Measurements from ENCODE around the gene GABRG3. TPM values are rescaled to one million over a fixed set of nuclear protein-coding genes. Genes with fewer than 3 reads are reported as not detected.
"Not testable (repeated sequence)": the region's sequence is repeated elsewhere in the genome, so short reads cannot be mapped to it uniquely, and the experiment has no call there.

The GABRG3 gene
- total RNA-seq, 1 experiment from 2014 or later = not detected

DNA sequence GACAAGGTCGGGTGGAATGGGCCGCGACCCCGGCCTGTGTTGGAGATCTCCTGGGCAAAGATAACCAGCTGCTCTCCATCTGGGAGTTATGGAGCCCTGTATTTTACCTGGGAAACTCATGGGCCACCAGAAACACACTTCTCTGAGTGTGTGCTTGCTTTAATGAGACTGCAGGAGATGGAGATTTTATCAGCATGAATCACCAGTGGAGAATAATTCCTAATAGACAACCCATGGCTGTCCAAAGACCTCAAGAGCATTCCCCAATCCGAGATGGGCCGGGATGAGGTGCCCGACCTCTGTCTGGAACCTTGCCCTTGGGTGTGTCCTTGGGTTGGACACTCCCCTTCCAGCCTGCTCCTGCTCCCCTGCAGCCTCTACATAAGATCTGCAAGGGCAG is 389.3 kb downstream of the GABRG3 start:
- CTCF ChIA-PET = no interaction called here

DNA sequence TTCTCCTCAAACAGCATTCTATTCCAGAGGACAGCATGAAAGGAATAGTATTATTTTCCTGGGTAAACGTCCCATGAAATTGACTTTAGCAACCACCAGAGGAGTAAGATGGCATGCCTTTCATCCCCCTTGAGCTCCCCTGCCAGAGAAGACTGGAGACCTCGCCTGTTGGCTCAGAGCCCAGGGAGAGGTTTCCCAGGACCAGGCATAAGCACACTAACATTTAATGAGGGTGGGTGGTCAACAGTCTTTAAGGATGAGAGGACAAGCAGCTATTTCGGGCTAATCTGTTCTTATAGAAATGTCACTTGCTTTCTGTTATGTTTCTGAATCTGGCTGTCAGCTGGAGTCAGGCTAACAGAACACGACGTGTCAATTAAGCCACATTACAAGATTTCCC is 390.5 kb downstream of the GABRG3 start:
- CTCF ChIA-PET = no interaction called here
- H3K27ac Mint-ChIP-seq (ENCODE audit: unreplicated experiment) = no peak overlapping the region
- H3K36me3 Mint-ChIP-seq (ENCODE audit: insufficient read depth, unreplicated experiment) = no peaks in the 10 kb centered on the region
- TF ChIP-seq, protein P1, sequence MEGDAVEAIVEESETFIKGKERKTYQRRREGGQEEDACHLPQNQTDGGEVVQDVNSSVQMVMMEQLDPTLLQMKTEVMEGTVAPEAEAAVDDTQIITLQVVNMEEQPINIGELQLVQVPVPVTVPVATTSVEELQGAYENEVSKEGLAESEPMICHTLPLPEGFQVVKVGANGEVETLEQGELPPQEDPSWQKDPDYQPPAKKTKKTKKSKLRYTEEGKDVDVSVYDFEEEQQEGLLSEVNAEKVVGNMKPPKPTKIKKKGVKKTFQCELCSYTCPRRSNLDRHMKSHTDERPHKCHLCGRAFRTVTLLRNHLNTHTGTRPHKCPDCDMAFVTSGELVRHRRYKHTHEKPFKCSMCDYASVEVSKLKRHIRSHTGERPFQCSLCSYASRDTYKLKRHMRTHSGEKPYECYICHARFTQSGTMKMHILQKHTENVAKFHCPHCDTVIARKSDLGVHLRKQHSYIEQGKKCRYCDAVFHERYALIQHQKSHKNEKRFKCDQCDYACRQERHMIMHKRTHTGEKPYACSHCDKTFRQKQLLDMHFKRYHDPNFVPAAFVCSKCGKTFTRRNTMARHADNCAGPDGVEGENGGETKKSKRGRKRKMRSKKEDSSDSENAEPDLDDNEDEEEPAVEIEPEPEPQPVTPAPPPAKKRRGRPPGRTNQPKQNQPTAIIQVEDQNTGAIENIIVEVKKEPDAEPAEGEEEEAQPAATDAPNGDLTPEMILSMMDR (IDR thresholded peaks at IDR 0.05; ENCODE audit: unreplicated experiment) = no peak
- BruUV-seq (replicated peaks) = no TSS peak
- H3K4me1 Mint-ChIP-seq (ENCODE audit: low read depth, unreplicated experiment) = no peaks in the 10 kb centered on the region
- DNase-seq = no peak
- H3K4me3 Mint-ChIP-seq (ENCODE audit: low read depth, unreplicated experiment) = no peak overlapping the region
- intact Hi-C loops (cut with micrococcal nuclease; ENCODE audit: unreplicated experiment) = no loop called here
- no peaks in the 10 kb centered on the region for H3K27me3 Mint-ChIP-seq (ENCODE audit: unreplicated experiment)
- H3K9me3 Mint-ChIP-seq (ENCODE audit: low read depth, unreplicated experiment) = no peaks in the 10 kb centered on the region

More for the DNA sequence above, 389.3 kb downstream of the GABRG3 start:
- intact Hi-C loops (cut with micrococcal nuclease; ENCODE audit: unreplicated experiment) = no loop called here
- no peak for DNase-seq
- H3K36me3 Mint-ChIP-seq (ENCODE audit: insufficient read depth, unreplicated experiment) = no peaks in the 10 kb centered on the region
- no peak overlapping the region for H3K4me3 Mint-ChIP-seq (ENCODE audit: low read depth, unreplicated experiment)
- no peak overlapping the region for H3K27ac Mint-ChIP-seq (ENCODE audit: unreplicated experiment)
- BruUV-seq (replicated peaks) = no TSS peak
- H3K27me3 Mint-ChIP-seq (ENCODE audit: unreplicated experiment) = no peaks in the 10 kb centered on the region
- H3K9me3 Mint-ChIP-seq (ENCODE audit: low read depth, unreplicated experiment) = no peaks in the 10 kb centered on the region
- TF ChIP-seq, protein P1 (IDR thresholded peaks at IDR 0.05; ENCODE audit: unreplicated experiment) = no peak
- H3K4me1 Mint-ChIP-seq (ENCODE audit: low read depth, unreplicated experiment) = no peaks in the 10 kb centered on the region

DNA sequence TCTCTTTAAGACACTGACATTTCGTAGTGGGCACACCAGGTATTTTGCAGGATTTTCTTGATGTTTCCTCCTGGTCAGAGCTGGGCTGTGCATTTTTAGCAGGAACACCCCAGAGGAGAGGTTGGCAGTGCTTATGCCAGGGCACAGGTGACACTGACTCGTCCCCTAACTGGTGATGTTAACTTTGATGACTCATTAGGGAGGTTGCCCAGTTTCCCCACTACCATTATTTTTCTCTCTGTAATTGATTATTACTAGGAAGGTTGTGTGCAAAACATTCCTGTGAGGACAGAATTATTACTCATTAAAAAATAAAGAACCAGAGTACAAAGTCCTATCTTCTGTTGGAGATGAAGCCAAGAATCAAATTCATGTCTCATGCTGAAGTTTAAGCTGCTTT is 394.5 kb downstream of the GABRG3 start:
- H3K27me3 Mint-ChIP-seq (ENCODE audit: unreplicated experiment) = no peaks in the 10 kb centered on the region
- TF ChIP-seq, protein P1 (IDR thresholded peaks at IDR 0.05; ENCODE audit: unreplicated experiment) = no peak
- intact Hi-C loops (cut with micrococcal nuclease; ENCODE audit: unreplicated experiment) = no loop called here
- CTCF ChIA-PET = no interaction called here
- no peaks in the 10 kb centered on the region for H3K9me3 Mint-ChIP-seq (ENCODE audit: low read depth, unreplicated experiment)
- no peak overlapping the region for H3K27ac Mint-ChIP-seq (ENCODE audit: unreplicated experiment)
- no peak overlapping the region for H3K4me3 Mint-ChIP-seq (ENCODE audit: low read depth, unreplicated experiment)
- BruUV-seq (replicated peaks) = no TSS peak
- DNase-seq = no peak
- H3K36me3 Mint-ChIP-seq (ENCODE audit: insufficient read depth, unreplicated experiment) = no peaks in the 10 kb centered on the region
- H3K4me1 Mint-ChIP-seq (ENCODE audit: low read depth, unreplicated experiment) = no peaks in the 10 kb centered on the region

DNA sequence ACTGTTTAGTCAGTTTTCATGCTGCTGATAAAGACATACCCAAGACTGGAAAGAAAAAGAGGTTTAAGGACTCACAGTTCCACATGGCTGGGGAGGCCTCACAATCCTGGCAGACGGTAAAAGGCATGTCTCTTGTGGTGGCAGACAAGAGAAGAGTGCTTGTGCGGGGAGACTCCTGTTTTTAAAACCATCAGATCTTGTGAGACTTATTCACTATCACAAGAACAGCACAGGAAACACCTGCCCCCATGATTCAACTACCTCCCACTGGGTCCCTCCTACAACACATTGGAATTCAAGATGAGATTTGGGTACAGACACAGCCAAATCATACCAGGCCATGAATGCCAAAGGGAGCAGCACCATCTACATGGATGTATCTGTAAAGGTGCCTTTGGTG is 406.4 kb downstream of the GABRG3 start:
- H3K27me3 Mint-ChIP-seq (ENCODE audit: unreplicated experiment); H3K36me3 Mint-ChIP-seq (ENCODE audit: insufficient read depth, unreplicated experiment); CTCF ChIA-PET; intact Hi-C loops (cut with micrococcal nuclease; ENCODE audit: unreplicated experiment); H3K4me3 Mint-ChIP-seq (ENCODE audit: low read depth, unreplicated experiment); H3K27ac Mint-ChIP-seq (ENCODE audit: unreplicated experiment); BruUV-seq (replicated peaks); H3K4me1 Mint-ChIP-seq (ENCODE audit: low read depth, unreplicated experiment); H3K9me3 Mint-ChIP-seq (ENCODE audit: low read depth, unreplicated experiment); DNase-seq: not testable (repeated sequence)

DNA sequence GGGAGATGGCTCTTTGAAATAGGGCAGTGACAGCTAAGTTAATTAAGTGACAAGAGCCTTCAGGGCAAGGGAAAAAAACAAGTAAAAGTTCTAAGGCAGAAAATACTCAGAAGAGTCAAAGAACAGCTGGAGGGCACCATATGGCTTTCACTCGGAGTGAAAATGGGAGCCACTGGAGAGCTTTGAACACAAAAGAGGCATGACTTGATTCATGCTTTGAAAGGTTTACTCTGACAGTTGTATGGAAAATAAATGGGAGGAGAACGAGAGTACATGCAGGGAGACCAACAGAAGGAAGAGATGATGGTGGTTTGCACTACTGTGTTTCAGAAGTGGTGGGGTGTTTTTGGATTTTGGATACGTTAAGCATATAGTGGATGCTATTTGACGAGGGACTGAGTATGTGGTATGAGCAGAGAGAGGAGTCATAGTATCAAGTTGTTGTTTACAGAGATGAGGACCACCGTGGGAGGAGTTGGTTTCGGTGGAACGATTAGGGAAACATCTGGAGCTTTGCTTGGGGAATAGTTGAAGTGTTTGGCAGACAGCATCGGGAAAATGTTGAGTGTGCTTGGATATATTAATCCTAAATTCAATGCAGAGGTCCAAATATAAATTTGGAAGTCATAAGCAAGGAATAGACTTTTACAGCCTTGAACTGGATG is 411.5 kb downstream of the GABRG3 start:
- TF ChIP-seq, protein P1 (IDR thresholded peaks at IDR 0.05; ENCODE audit: unreplicated experiment) = no peak
- Mint-ChIP-seq H3K27me3 (ENCODE audit: unreplicated experiment) (no peaks in the 10 kb centered on the region), H3K9me3 (ENCODE audit: low read depth, unreplicated experiment) (peaks cover 6% of the 10 kb centered on the region), H3K27ac (ENCODE audit: unreplicated experiment) (no peak overlapping the region), H3K36me3 (ENCODE audit: insufficient read depth, unreplicated experiment) (no peaks in the 10 kb centered on the region), H3K4me3 (ENCODE audit: low read depth, unreplicated experiment) (no peak overlapping the region), H3K4me1 (ENCODE audit: low read depth, unreplicated experiment) (no peaks in the 10 kb centered on the region)
- DNase-seq = no peak
- CTCF ChIA-PET = no interaction called here
- intact Hi-C loops (cut with micrococcal nuclease; ENCODE audit: unreplicated experiment) = no loop called here
- BruUV-seq (replicated peaks) = no TSS peak

All from Calu3 (cell line).